AML-193 (cell line): Measurements from ENCODE around the gene SH3GLB1.

ENCODE experiments used
- DNase-seq, 2 experiments: peaks; one replicate each; lab custom pipeline; 2025; lab: John Stamatoyannopoulos, UW

The SH3GLB1 gene

GRCh38 chr1:86733340-86733739, 29.0 kb downstream of the SH3GLB1 start:
- no peak for DNase-seq

- no peak for DNase-seq
Measured at GRCh38 chr1:86739648-86740509, 35.5 kb downstream of the SH3GLB1 start.

DNA sequence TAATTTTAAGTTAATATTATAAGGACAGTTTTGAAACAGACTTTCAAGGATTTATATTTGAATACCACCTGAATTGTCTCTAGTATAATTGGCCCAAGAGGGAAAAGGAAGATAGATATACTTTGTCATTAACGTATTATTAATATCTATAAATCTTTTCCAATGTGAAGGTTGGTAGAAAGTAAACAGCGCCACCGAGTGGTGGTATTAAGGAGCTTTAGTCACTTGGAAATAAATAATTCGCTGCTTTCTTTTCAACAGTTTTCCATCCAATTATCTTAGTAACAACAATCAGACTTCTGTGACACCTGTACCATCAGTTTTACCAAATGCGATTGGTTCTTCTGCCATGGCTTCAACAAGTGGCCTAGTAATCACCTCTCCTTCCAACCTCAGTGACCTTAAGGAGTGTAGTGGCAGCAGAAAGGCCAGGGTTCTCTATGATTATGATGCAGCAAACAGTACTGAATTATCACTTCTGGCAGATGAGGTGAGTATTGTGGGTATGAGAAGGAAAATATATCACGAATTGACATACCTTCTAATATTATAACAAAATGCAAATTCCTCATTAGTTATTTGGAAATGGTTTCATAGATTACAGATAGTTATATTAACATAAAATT, 37.7 kb downstream of the SH3GLB1 start:
- peak; percentile 41 to 48 for DNase-seq

DNA sequence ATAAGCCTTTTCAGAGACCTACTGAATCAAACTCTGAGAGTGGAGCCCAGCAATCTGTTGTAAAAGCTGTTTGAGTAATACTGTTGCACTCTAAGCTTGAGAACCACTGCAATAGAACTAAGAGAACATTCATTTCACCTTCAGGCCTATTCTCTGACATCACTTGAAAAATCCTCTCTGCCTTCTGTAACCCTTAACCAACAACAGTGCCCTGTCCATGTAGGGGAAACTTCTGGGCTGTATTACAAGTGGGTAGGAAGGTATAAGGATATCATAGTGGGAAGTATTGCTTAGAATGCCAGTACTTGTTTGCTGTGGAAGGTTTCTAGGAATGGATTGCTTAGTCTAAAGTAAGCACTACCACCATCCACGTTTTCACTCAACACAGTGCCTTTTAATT, 42.9 kb downstream of the SH3GLB1 start:
- no peak for DNase-seq

DNA sequence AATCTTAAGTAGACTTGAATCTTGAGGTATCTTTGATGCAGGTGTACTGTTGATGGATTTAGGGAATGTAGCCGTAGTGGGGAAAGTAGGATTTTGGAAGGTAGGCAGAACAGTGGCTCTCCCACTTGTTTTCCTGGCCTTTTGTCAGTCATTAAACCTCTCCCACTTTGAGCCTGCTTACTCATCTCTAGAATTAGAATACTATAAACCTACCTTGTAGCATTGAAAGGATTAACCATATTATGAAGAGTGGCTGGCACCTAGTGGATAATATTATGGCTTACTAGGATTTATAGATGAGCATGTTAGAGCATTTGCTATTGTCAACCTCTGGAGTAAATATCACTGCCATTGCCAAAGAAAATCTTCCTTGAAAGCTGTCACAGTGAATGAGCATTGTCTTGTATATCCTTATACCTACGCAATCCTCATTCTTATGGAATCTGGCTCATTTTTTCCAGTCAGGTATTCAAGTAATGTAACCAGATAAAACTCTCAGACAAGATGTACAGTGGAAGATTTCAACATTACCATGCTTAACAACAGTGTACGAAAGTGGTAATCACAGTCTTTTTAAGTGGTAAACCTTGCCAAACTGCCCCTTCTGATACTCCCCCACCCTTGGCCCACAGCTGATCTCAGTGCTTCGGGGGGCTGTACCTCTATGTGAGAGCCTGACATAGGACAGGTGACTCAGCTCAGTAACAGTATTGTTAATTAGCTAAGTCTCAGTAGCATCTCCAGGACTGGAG, 44.4 kb downstream of the SH3GLB1 start:
- DNase-seq, result no peak

GRCh38 chr1:86750076-86750475, 45.7 kb downstream of the SH3GLB1 start:
- no peak for DNase-seq

GRCh38 chr1:86750530-86750929, 46.2 kb downstream of the SH3GLB1 start:
- no peak for DNase-seq

DNA sequence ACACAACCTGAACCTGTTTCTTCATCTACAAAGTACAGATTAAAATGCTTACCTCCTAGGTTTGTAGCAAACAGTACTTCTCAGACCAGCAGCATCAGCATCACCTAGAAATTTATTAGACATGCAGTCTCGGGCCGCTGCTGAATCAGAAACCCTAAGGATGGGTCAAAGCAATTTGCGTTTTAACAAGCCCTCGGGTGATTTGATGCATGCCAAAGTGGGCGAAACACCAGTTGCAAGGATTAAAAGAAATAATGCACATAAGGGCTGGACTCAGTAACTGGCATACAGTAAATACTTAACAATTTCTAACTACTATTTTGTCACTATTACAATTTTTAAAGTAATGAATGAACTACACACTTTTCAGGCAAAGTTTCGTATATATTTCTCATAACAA, 47.5 kb downstream of the SH3GLB1 start:
- no peak for DNase-seq

DNA sequence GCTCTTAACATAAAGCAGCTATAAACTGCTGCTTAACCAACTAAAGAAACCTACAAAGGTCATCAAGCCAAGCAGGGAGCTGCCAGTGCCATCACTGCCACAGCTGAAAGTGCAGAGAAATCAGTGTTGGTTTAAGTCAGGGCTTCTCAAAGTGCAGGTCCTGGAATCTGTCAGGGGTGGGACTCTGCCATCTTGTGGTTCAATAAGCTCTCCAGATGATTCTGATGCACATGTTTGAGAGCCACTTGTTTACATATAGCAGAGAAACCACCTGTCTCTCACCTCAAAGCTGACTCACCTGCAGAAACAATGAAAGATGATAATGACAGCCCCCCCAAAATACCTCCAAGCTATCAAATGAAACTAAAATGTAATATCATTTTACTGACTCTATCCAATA, 49.3 kb downstream of the SH3GLB1 start:
- no peak for DNase-seq

DNA sequence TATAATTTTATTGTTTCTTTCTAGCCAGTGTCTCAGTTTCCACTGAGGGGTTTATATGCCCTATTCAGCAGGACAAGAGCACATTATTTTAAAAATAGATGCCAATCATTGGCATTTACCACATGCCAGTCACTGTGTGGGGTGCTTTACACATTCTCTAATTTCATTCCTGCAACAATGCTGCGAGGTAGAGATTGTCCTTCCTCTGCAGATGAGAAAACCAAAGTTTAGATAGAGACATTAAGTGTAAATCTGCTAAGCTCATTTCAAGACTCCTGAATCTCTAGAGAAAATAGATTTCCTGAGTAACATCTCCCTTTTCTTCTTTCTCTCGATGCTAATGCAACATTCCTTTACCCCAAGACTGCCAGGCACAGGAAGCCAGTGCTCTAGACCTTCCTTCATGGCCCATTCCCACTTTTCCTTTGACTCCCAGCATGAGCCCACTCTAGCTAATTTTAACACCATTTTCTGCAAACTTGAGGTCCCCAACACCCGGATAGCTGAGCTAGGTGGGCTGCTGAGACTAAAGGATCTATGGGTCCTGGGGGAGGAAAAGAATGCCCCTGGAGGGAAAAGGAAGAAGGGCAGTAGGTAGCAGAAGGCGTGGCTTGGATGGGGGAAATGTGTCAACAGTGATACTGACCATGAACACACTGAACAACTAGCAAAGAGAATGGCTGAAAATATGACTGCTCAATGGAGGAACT, 50.0 kb downstream of the SH3GLB1 start:
- no peak for DNase-seq

GRCh38 chr1:86756062-86756406, 51.7 kb downstream of the SH3GLB1 start:
- no peak for DNase-seq

DNA sequence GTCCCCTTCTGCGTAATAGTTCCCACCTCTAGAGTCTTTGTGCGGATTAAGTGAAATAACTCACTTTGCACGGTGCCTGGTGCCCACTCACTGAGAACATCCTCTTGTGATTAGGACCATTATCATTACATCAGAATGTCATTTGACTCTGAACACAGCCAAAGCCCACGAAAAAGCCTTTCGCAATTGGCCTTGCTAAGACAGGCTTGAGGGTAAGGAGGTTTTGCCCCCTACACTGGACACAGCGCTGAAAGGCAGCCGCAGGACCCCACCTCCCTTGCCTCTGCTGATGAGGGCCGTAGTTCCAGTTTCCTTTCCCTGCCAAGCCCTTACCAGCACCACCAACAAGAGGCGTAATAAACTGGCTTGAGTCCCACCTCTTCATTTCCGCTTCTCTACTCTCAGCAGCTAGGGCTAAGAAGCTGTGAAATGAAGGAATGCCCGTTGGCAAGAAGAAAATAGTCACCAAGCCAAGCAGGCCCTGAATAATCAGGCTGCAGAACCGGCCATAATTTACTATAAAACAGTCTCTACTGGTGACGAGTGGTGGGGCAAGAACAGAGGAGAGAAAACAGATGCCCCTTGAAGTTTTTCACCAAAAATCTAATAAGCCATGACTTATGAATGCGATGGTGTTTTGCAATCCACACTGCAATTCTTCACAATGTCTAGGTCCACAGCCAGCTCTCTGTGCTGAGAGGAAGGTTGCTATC, 53.1 kb downstream of the SH3GLB1 start:
- no peak for DNase-seq

DNA sequence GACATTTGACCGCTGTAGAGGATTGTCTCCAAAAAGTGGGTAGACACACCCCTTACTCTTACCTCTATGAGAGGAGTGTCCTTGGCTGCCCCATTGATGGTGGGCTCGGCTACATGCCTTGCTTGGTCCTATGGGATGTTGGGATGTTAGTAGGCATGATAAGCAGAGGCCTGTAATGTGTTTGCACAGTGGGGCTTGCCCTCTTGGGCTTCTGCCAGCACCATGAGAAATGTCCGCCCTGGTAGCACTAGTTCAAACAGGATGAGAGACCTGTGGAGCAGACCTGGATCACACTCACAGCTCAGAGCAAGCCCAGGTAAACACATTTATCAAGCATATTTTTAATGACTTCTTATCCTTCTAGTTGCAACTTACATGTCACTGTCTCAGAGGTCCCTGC, 54.2 kb downstream of the SH3GLB1 start:
- DNase-seq, result no peak

DNA sequence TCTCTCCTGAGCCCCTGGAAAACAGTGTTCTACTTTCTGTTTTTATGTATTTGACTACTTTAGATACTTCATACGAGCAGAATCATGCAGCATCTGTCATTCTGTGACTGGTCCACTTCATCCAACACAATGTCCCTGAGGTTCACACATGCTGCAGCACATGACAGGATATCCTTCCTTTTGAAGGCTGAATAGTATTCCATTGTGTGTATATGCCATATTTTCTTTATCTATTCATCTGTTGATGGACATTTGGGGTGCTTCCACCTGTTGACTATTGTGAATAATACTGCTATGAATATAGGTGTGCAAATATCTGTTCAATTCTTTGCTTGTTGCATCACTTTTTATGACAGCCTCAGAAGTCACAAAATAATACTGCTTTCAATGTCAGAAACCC, 55.8 kb downstream of the SH3GLB1 start:
- no peak for DNase-seq

DNA sequence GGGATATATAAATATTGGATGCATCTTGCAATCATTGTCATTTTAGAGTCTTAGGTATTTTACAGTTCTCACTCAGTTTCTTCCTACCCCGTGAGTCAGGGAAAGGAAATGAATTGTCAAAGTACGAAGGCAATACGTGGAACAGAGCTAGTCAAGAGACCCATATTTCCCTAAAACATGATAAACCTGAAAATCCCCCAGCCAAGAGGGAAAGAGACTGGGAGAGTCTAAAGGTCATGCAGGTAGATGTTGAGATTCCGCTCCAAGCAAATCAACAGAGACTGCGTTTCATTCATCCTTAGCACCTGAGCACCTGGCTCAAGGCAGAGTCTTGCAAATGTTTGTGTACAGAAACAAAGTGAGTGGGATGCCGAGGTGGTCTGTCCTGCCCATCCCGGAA, 58.0 kb downstream of the SH3GLB1 start:
- no peak for DNase-seq

DNA sequence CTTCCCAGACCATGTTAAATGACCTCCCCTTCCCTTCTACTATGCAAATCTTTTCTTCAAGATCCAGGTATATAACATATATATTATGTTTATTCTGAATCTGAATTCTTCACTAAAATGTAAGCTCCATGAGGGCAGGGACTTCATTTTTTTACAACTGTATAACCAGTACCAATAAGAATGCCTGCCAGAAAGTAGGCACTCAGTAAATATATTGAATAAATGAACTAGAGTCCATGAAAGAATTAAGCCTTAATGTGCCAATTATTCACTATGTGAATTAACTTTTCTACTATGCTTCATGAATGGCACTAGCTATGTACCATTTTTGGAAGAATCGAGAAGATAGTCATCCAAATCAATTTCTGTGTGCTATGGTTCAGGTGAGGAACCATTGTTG, 60.1 kb downstream of the SH3GLB1 start:
- DNase-seq, result no peak

DNA sequence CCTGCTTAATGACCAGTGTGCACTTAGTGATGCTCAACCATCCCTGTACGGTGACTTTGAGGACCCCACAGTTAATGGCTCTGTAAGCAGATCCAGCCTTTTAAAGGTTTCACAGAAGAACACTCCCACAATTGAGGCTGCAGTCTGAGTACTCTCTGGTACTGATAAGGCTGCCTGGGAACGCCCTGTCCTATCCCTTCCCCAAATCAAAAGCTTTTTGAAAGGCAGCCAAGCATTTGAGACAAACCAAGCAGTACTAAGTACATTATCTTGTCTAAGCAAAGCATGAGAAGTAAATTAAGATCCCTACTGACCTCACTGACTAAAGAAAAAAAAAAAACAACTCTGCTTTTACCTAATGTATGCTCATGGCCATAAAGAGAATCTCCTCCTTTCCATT, 60.7 kb downstream of the SH3GLB1 start:
- no peak for DNase-seq

- DNase-seq, result no peak
Measured at GRCh38 chr1:86765674-86766073, 61.3 kb downstream of the SH3GLB1 start.

DNA sequence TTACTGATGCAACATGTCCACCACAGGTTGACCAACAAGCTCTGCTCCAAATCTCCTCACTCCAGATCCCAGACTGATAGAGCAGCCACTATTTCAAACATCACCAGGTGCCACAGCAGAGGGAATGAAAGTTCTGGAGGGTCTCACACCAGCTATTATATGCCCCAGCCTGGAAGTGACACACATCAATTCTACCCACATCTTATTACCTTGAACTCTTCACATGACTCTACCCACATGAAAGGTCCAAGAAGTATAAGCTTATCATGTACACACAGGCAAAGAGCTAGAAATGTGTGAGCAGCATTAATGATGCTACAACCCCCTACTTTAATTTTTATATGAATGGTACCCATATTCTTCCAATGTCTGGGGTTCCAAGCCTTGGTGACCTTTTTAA, 64.2 kb downstream of the SH3GLB1 start:
- no peak for DNase-seq

DNA sequence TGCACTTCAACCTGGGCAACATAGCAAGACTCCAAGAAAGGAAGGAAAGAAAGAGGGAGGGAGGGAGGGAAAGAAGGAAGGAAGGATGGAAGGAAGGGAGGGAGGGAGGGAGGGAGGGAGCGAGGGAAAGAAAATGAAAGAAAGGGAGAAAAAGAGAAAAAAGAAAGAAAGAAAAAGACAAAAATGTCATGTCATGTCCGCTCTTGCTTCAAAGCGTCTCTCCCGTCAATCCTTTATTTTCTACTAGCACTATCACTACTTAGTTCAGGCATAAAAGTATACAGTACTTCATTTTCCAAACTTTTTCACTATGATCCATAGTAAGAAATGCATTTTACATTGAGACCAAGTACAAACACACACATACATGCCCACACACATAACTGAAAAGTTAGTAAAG, 64.7 kb downstream of the SH3GLB1 start:
- DNase-seq, result no peak

DNA sequence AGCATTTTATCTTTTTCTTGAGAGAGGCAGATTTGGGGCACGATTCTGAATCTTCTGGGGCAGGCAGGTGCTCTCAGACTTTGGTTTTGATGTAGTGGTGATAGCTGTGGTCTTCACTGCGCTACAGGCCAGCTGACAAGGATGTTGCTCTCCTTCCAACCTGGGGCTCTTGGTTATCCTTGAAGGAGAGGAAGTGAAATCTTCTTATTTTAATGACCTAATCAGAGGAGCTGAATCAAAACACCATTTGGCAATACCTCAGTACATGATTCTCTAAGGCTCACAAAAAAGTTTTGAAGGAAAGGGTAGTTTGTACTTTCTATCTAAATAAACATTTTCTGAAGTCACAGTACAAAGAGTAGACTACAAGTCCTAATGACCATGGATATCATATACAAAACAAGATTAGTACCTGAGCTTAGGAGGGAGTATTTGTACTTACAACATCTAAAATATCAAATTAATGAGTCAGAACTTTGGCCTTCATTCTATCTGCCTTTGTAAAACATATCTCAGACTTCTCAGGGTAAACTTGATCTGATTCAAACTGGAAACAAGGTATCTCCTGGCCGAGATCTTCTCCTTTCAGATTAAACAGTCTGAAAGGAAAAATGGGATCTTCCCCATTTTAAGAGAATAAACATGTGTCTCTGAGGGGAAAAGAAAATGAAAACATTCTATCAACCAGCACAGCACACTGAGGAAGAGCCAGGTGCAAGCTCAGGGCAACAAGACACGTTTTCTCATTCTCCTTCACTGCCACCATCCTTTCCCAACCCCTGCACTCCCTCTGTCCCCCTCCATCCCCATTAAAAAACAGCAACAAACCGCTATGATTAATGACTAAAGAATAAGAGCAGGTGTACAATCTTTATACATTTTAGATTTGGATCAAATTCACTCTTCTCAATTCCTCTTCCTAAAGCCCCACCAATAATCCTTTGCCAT, 69.2 kb downstream of the SH3GLB1 start:
- DNase-seq, result peak; percentile 5 to 11
